Measurements from ENCODE around the gene SEBOX. TPM values are rescaled to one million over a fixed set of nuclear protein-coding genes. Genes with fewer than 3 reads are reported as not detected.

SEBOX gene
- total RNA-seq, 2 experiments from 2014 or later, result not detected

DNA sequence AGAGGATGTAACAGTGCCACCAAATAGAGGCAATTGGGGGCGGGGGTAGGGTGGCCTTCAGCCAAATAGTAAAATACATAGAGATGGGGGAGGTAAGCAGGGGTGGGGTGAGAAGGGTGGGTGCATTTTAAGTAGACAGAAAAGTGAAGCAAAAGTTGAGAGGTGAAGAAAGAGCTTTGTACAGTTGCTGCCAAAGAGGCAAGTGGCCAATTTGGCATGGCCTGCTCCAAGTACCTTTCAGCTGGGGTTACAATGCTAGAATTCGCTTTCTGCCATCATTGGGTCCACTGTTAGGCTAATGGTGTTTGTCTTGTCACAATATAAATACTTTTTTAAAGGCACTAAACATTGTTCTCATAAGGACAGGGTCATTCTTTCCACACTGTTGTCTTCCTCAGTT lies 51.2 kb downstream of the SEBOX start:
- Mint-ChIP-seq H3K9me3 (ENCODE audit: low read depth) (no peaks in the 10 kb centered on the region), H3K36me3 (no peaks in the 10 kb centered on the region), H3K4me1 (peaks cover 12% of the 10 kb centered on the region), H3K27ac (no peak overlapping the region), H3K27me3 (peaks cover 3% of the 10 kb centered on the region), H3K4me3 (no peak overlapping the region)
- DNase-seq (no peak), ATAC-seq (no peak)
- CTCF ChIA-PET, result interaction anchor here (0.9 to 1.1 kb wide), 3 partner anchors 22 to 102 kb away, joined by 3 read pairs; partner anchors contain the start of genes IFT20, SEBOX and TNFAIP1

Small RNA genes lying within 50 kb of the gene (microRNA-seq; reads per million reads assigned to microRNA genes)
- 3.0 reads per million for gene MIR4723

Other genes with a start within 250 kb of the SEBOX start
- 10 to 100 TPM; 26.2 to 39.7 TPM for gene TMEM97, start 46.0 kb downstream of the SEBOX start, total RNA-seq
- 10 to 100 TPM; 20.2 to 22.8 TPM for gene IFT20, start 29.7 kb downstream of the SEBOX start, total RNA-seq
- gene TNFAIP1, start 29.4 kb downstream of the SEBOX start, total RNA-seq, result 10 to 100 TPM; 19.5 to 22.2 TPM
- 10 to 100 TPM; 68.6 to 83.5 TPM for gene POLDIP2, start 7.7 kb downstream of the SEBOX start, total RNA-seq
- gene VTN, start 5.1 kb upstream of the SEBOX start, total RNA-seq, result under 1 TPM; 0.18 to 0.26 TPM
- 10 to 100 TPM; 20.2 to 24.8 TPM for gene SARM1, start 6.5 kb upstream of the SEBOX start, total RNA-seq
- 1 to 10 TPM; 3.0 to 5.3 TPM for gene SLC46A1, start 41.0 kb upstream of the SEBOX start, total RNA-seq
- not detected for gene SLC13A2, start 108.4 kb upstream of the SEBOX start, total RNA-seq
- not detected for gene FOXN1, start 141.1 kb upstream of the SEBOX start, total RNA-seq
- gene UNC119, start 187.4 kb upstream of the SEBOX start, total RNA-seq, result 10 to 100 TPM; 41.2 to 59.0 TPM
- gene PIGS, start 206.3 kb upstream of the SEBOX start, total RNA-seq, result 10 to 100 TPM; 61.0 to 66.2 TPM
- 10 to 100 TPM; 36.9 to 52.0 TPM for gene ALDOC, start 211.7 kb upstream of the SEBOX start, total RNA-seq
- 100 to 1,000 TPM; 151 to 197 TPM for gene SPAG5, start 233.8 kb upstream of the SEBOX start, total RNA-seq
- gene RSKR, start 249.0 kb upstream of the SEBOX start, total RNA-seq, result 10 to 100 TPM; 25.4 to 28.2 TPM

All from activated CD8-positive, alpha-beta memory T cell treated with anti-CD3 and anti-CD28 coated beads, Interleukin-2, amount 10 ng/mL, durations not matched to agents 7 days and 5 days (primary cell).